GM19023 (cell line): ENCODE results near the gene PIK3AP1.

Experiments used
- ATAC-seq: cut with Tn5 transposase; IDR thresholded peaks from one replicate; pipeline ENCODE4 v1.9.1; 2021; ENCODE audit warnings: mild to moderate bottlenecking, moderate library complexity; ENCODE audit not compliant: unreplicated experiment

Gene PIK3AP1

DNA sequence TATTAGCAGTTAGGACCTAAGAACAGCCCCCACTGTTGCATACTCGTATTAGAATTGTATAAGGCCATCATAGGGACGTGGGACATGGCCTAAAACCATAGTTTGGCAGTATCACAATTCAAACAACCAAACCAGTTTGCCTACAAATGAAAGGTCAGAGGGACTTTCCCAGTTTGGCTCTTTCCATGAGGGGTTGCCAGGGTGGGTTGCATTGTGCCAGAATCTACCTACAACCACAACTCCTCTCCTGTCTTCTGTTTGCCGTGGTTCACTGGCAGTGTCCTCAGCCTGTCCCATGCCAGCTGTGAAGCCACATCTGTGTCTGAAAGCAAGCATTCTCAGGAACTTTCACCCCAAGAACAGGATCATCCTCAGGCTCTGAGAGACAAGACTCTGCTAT lies 44.5 kb downstream of the PIK3AP1 start:
- ATAC-seq: no peak

DNA sequence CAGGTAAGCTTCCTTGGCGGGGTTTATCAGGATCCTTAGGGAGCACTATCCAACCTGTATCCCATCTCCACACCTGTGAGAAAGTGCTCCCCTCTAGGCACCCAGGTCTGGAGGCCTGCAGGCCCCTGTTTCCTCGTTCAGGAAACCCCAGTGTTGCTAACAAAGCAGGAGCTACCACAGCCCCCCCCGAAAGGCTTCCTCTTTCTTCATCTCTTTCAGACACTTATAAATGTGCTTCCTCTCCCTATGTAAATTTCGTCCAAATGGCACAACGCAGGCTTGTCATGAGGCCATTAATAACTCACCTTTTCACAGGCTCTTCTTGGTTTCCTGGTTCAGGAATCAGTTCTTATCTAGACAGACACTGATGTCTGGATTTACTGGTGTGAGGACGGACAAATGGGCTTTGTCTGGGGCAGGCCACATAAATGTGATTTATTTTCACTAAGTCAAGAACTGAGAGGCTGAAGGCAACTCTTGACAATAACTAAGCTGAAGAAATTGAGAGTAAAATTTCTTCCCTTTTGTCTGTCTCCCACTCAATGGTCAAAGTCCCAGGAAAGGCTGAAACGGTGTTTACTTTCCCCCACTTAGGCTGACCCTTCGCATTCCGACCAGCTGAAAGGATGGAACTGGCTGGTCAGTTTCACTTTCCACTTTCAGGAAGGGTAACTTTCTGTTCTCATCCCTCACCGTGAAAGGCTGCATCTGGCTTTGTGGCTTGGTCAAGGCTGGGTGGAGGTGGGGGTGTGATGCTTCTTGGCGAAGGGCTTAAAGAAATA lies 46.8 kb downstream of the PIK3AP1 start:
- peak; percentile 48 for ATAC-seq

DNA sequence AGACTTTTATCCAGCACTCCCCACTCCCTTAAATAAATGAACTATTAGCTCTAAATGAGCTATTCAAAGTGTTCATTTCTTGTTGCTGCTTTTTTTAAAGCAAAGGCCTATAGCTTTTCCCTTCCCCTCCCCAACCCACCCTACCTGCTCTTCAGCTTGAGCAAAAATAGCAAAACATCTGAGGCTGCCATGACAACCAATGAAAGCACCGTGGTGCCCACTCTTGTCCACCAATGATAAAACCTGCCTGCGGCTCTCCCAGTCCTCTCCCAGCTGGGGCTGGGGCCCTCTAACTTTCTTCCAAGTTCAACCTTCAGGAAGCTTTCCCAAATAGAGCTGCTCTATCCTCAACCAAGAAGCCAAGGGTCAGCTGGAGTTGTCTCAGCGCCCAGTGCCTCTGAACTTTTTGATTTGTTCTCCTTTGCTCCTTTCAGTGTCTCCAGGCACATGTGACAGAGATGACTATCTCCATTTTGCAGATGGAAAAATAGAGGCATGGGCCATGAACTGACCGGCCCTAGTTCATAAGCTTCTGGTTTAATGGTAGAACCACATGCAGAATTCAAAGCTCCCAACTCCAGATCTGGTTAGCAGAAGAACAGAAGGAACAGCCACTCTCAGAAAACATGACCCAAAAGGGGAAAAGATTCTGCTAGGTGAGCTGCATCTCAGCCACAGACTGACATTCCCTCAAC lies 47.7 kb downstream of the PIK3AP1 start:
- no peak for ATAC-seq

DNA sequence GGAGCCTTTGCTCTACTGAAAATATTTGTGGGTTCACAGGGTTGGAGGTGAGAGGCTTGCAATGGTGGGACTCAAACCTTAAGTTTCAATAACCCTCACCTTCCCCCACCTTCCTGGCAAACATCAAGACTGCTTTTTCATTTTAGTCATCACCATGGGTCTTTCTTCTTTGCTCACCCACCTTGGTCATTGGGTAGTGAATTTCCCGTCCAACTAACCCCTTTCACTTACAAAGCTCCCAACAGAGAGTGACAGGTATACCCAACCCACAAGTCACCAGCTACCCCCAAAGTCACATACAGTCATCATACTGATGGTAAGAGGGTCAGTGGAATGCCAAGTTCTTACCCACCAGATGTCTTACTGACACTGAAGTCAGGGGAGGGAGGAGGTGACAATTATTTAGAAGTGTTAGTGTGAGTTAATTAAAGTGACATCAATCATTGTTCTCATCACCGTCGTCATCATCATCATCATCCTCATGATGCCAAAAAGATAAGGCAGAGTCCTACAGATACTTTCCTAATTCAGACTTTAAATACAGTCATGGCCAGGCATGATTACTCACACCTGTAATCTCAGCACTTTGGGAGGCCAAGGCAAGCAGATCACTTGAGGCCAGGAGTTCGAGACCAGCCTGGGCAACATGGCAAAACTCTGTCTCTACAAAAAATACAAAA lies 49.0 kb downstream of the PIK3AP1 start:
- no peak for ATAC-seq

DNA sequence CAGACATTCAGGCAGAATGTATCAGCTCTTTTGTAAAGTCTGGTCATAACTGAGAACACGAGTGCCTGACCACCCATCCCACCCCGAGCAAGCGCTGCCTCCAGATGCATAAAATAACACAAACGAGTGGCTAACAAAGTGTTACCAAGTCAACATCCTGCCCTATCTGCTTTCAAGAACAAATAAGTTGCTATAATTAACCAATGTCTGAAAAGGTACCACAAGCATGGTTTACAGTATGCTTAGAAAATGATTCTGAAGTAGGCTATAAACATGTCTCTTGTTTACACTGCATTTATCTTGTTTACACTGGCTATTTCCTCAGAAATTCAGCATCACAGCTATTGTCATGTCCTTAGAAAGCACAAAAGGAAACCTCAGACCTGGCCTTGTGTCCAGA lies 49.5 kb downstream of the PIK3AP1 start:
- no peak for ATAC-seq

DNA sequence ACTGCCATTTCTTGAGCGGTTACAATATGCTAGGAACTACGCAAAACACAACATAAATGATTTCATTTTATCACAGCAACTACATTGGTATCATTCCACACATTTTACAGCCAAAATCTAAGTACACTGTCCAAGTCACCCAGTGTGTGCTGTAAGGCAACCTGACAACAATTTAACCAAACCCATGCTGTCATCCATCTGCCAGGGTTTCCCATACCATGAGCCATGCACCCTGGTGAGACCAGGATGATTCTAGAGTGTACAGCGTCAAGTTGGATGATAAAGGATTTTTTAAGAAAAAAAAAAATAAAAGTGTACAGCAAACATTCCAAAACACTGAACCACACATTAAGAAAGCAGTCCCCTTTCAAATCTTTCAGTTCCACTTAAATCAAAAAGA lies 52.9 kb downstream of the PIK3AP1 start:
- no peak for ATAC-seq

DNA sequence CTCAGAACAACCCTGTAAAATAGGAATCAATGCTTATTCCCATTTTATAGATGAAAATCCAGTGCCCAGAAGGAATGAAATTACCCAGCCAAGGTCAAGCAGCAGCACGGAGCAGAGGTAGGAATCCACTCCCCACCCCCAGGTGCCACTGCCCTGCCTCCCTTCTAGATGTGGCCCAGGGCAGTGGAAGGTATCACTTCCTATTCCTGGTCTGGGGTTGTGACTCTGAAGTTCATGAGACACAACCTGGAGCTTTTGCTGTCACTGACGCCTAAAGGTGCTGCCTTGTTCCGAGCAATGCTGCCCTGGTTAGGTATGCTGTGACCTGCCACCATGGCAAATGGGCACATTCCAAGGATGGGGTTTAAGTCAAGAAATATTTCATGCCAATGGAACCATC lies 53.6 kb downstream of the PIK3AP1 start:
- ATAC-seq: no peak

DNA sequence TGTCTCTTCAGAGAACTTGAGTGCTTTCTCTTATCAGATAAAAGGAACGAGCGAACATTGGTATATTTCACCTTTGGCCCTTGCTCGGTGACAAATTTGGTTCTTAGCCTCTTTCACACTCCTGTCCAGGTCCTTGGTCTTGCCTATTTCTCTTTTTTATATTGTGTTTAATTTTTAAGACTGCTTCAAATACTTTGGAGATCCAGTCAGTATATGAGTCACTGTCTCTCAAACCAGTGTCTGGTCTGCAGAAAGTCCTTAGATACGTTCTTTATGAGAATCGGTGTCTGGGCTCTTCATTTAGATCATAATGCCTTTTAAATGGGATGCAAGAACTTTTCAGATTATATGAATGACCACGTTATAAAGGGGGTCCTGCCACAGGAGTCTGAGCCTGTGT lies 55.0 kb downstream of the PIK3AP1 start:
- no peak for ATAC-seq

DNA sequence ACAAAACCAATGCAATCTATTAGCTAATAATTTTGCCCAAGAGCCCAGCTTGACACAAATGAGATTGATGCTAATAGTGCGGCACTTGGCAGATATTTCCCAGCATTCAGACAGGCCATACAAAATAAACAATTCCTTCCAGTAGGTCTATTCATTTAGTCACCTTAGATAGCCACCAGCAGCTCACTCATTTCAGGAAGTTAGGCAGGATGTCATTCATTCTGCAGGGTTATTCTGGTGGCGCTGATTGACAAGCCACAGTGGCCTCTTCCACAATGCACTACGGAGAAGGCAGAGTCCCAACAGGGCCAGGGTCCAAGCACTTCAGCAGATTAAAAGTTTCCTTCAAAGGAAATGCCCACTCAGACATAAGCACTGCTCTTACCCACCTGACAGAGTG lies 55.8 kb downstream of the PIK3AP1 start:
- peak; percentile 62 for ATAC-seq

DNA sequence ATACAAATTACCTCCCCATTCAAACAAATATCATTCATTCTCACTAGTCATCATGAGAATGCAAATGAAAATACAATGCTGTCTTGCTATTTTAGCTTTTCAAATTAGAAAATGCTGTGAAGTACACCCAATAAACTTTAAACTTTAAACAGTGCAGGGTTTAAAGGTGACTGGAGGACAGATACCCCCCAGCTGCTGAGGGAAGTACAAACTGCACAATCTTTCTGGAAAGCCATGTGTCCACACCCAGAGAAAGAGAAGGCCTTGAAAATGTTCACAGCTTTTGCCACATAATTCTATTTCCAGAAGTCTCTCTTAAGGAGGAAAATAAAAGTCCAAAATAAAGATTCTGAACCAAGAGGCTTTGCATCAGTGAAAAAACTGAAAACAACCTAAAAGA lies 56.5 kb downstream of the PIK3AP1 start:
- no peak for ATAC-seq

DNA sequence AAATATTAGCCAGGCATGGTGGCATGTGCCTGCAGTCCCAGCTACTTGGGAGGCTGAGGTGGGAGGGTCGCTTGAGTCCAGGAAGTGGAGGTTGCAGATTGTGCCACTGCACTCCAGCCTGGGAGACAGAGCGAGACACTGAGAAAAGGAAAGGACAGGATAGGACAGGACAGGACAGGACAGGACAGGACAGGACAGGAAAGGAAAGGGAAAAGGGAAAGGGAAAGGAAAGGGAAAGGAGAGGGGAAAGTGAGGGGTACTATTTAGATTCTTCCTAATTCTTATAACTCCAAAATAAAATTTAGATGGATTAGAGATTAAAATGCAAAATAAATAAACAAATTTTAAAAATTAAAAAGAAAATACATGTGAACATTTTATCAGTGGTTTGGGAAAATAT lies 58.7 kb downstream of the PIK3AP1 start:
- ATAC-seq: no peak

DNA sequence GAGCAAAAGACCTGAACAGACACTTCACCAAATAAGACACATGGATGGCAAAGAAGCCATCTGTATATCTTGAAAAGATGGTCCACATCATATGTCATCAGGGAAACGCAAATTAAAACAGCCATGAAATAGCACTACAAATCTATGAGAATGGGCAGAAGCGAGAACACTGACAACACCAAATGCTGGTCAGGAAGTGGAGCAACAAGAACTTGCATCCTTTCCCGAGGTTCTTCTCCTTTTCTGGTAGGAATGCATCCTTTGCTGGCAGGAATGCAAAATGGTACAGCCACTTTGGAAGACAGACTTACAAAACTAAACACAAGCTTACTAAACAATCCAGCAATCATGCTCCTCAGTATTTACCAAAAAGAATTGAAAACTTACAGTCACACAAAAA lies 60.0 kb downstream of the PIK3AP1 start:
- ATAC-seq: no peak

DNA sequence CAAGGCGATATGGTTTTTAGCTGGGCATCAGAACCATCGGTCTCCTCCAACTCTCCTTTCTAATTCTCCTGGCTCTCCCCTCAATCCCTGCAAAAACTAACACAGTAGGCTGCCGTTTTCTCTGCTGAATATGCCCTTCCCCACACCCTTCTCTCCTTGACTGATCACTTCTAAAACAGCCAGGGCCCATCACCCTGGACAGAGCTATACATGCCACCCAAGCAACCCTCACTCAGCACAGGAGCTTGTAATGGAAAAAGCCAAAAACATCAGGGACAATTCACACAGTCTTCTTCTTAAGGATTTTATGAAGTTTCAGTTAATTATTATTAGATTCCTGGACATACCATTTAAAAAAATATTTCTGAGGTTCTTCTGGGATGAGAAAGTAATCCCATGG lies 61.5 kb downstream of the PIK3AP1 start:
- ATAC-seq: no peak

DNA sequence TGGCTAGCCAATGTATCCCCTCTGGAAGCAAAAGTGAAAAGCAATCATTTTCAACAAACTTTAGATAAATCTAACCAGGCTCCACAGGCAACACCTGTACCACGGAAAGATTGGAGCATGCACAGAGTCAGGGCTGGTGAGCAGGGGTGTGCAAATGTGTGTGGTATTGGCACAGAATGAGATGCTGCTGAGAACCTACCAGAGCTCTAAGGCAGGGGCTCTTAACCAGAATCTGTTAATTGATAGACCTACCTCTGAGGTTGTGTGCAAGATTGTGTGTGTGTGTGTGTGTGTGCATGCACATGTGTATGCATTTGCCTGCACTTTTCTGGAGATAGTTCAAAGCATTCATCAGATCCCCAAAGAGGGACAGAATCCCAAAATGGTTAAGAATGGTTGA lies 62.9 kb downstream of the PIK3AP1 start:
- ATAC-seq: no peak

DNA sequence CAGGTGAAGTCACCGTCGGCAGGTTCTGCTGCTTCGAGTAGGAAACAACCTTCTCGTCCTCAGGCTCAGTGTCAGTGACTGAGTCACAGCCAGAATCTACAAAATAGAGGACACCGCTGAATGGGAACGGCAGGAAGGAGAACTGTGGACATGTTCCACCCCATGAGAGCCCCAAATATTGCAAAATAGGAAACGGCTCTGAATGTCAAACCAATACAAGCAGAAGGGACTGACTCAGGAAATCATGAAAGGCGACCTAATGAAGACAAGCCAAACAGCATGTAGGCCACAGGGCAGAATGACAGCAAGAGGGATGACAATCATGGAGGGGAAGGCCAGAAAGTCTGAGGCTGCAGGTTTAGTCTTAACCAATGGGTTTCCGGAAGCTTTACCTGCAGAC lies 63.5 kb downstream of the PIK3AP1 start:
- ATAC-seq: no peak

DNA sequence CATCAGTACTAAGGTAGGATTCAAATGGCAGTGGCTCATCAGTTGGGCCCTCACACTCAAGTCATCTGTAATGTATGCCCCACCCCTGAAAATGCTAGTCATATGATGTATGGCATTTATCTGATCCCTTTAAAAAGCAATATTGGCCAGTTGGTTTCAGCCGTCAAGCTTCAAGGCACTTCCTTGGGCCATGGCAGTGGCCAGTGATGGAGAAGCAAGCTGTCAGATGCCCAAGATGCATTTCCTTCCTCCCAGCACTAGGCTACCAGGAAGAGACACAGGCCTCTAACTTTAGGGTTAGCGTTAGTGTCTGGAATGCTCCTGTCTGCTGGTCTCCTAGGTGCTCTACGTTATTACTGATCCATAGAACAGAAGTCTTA lies 64.1 kb downstream of the PIK3AP1 start:
- ATAC-seq: no peak

DNA sequence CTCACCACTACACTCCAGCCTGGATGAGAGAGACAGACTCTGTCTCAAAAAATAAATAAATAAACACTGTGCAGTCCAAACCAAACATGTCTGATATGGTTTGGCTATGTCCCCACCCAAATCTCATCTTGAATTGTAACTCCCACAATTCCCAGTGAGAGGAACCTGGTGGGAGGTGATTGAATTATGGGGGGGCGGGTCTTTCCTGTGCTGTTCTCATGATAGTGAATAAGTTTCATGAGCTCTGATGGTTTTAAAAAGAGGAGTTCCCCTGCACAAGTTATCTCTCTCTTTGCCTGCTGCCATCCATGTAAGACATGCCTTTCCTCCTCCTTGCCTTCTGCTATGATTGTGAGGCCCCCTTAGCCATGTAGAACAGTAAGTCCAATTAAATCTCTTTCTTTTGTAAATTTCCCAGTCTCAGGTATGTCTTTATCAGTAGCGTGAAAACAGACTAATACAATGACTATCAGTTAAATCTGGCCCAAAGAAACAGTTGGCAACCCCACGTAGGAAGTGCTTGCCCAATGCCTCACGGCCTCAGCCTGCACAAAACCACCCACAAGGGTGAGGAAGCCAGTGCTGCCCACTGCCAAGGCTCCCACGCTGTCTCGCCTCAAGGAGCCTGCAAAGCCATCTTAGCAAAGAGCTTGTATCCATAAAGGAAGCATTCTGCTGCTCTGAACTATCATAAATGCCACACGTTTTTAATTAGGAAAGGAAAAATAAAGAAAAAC lies 64.7 kb downstream of the PIK3AP1 start:
- no peak for ATAC-seq

DNA sequence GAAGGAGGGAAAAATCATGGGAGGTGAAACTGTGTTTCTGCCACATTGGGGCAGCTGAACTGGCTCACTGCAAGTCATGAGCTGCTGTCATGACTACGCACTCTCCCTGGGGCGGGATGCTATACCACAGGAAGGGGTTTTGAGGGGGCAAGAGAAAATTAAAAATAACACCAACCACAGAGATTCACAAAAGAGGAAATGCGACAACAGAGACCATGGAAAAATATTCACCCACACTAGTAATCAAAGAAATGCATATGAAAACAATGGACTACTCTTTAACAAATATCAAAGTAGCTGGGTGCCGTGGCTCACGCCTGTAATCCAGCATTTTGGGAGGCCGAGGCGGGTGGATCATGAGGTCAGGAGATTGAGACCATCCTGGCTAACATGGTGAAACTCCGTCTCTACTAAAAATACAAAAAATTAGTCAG lies 68.3 kb downstream of the PIK3AP1 start:
- ATAC-seq: peak; percentile 62

DNA sequence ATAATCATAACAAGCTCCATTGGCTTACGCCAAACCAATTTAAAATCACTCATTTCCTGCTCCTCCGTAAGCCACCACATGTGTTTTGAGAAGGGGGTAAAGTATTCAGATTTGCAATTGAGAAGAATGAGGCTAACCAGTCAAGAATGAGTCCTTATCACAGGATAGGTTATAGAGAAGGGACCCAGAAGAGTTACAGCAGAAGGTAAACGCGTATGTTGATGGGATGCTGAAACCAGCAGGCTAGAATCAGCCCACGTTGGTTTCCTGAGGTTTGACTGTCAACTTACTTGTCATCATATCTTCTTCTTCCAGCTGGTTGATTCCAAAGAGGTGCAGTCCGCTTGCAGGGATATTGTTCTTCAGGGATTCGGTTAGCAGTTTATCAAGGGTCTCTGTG lies 69.4 kb downstream of the PIK3AP1 start:
- ATAC-seq: no peak

DNA sequence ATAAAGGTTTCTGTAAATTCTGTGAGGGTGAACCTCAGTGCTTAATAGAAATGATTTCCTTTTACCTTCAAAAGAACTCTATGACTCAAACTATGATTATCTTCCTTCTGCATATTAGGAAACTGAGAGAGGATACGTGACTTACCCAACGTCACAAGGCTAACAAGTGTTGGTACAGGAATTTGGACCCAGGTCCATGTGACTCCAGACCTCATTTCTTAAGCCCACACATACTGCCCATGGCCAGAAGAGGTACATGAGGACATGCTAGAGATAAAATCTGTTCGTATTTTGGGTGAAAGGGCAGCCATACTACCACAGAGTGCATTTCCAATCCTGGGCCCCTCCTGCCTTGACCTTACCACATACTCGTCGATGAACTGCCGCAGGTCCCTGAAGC lies 72.0 kb downstream of the PIK3AP1 start:
- no peak for ATAC-seq

DNA sequence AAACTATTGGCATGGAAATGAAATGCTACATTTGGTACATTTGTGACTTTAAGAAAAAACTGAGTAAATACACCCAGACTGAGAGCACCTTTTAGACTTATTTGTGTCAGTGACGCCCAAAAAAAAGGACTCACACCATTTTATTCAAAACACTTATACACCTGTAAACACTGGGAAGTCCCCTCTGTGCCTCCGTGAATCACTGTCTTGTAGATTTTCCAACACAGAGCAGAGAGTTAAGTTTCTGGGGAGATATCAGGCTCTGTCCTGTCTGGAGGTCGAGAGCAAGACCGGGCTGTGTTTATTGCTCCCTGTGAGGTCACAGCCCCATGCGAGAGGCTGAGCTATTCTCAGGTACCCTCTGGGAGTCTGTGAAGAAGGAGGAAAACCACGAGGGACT lies 72.8 kb downstream of the PIK3AP1 start:
- no peak for ATAC-seq
